Measurements from ENCODE around the gene ZFTA.

- TF ChIP-seq BACH2 (CRISPR knock-in tag; IDR thresholded peaks at IDR 0.05; ENCODE audit: borderline replicate concordance): no peak
- TF ChIP-seq, protein P1, sequence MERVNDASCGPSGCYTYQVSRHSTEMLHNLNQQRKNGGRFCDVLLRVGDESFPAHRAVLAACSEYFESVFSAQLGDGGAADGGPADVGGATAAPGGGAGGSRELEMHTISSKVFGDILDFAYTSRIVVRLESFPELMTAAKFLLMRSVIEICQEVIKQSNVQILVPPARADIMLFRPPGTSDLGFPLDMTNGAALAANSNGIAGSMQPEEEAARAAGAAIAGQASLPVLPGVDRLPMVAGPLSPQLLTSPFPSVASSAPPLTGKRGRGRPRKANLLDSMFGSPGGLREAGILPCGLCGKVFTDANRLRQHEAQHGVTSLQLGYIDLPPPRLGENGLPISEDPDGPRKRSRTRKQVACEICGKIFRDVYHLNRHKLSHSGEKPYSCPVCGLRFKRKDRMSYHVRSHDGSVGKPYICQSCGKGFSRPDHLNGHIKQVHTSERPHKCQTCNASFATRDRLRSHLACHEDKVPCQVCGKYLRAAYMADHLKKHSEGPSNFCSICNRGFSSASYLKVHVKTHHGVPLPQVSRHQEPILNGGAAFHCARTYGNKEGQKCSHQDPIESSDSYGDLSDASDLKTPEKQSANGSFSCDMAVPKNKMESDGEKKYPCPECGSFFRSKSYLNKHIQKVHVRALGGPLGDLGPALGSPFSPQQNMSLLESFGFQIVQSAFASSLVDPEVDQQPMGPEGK (CRISPR knock-in tag; IDR thresholded peaks at IDR 0.05; ENCODE audit: borderline replicate concordance): no peak
- no peak for TF ChIP-seq ZFP3 (CRISPR knock-in tag; IDR thresholded peaks at IDR 0.05)
- TF ChIP-seq ESRRG (CRISPR knock-in tag; IDR thresholded peaks at IDR 0.05): no peak
- TF ChIP-seq TOX (CRISPR knock-in tag; IDR thresholded peaks at IDR 0.05; ENCODE audit: borderline replicate concordance): no peak
- TF ChIP-seq ZNF70 (CRISPR knock-in tag; IDR thresholded peaks at IDR 0.05): no peak
- TF ChIP-seq, protein P2, sequence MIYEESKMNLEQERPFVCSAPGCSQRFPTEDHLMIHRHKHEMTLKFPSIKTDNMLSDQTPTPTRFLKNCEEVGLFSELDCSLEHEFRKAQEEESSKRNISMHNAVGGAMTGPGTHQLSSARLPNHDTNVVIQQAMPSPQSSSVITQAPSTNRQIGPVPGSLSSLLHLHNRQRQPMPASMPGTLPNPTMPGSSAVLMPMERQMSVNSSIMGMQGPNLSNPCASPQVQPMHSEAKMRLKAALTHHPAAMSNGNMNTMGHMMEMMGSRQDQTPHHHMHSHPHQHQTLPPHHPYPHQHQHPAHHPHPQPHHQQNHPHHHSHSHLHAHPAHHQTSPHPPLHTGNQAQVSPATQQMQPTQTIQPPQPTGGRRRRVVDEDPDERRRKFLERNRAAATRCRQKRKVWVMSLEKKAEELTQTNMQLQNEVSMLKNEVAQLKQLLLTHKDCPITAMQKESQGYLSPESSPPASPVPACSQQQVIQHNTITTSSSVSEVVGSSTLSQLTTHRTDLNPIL (CRISPR knock-in tag; IDR thresholded peaks at IDR 0.05; ENCODE audit: low read depth): no peak
- TF ChIP-seq ZFP30 (CRISPR knock-in tag; IDR thresholded peaks at IDR 0.05): no peak
- no peak for TF ChIP-seq GLIS3 (CRISPR knock-in tag; IDR thresholded peaks at IDR 0.05)
- TF ChIP-seq RARB (CRISPR knock-in tag; IDR thresholded peaks at IDR 0.05): no peak
- TF ChIP-seq ARNTL (CRISPR knock-in tag; IDR thresholded peaks at IDR 0.05; ENCODE audit: borderline replicate concordance, low read depth): no peak
- no peak for TF ChIP-seq POU6F1 (CRISPR knock-in tag; IDR thresholded peaks at IDR 0.05; ENCODE audit: borderline replicate concordance, low read depth)
Measured at GRCh38 chr11:63802637-63803414, 34.3 kb upstream of the ZFTA start.

Data from SK-N-SH treated with all-trans-retinoic acid at 6 μM for 48 hours (cell line).